GM10266 (cell line): ENCODE results near the gene UFC1.
A peak's percentile ranks its signal among the peaks of the same experiment; 100 is the strongest.

ENCODE experiments used
- DNase-seq: peaks from one replicate; pipeline ENCODE4 v3.0.0; 2012; ENCODE audit errors: extremely low spot score
- CTCF ChIP-seq: IDR thresholded peaks from 2 replicates; pipeline ENCODE4 v1.5.1; 2012; ENCODE audit warnings: mild to moderate bottlenecking, low read depth; ENCODE audit not compliant: control insufficient read depth, insufficient read depth; ENCODE audit errors: missing control alignments

Gene UFC1

GRCh38 chr1:161164901-161165610 lies 11.3 kb downstream of the UFC1 start:
- no peak for TF ChIP-seq CTCF
- DNase-seq = no peak

- peak; percentile 89 for DNase-seq
- peak; percentile 44 for TF ChIP-seq CTCF
These were observed 12.2 kb downstream of the UFC1 start, which contains the start of gene PPOX for GRCh38 chr1:161165742-161166668. PPOX (plus strand) TSS chr1:161166426; CDS start chr1:161166848, 422 bp downstream.

- TF ChIP-seq CTCF = no peak
- no peak for DNase-seq
These were observed 13.1 kb downstream of the UFC1 start for GRCh38 chr1:161166669-161167548.

DNA sequence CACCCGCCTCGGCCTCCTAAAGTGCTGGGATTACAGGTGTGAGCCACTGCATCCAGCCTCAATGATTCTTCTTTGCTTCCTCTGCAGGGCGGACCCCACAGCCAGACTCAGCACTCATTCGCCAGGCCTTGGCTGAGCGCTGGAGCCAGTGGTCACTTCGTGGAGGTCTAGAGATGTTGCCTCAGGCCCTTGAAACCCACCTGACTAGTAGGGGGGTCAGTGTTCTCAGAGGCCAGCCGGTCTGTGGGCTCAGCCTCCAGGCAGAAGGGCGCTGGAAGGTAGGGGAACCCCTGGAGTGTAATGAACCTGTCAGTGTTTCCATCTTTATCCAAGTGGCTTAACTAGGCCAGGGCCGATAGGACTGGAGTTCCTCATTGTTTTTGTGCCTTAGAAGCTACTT lies 15.1 kb downstream of the UFC1 start:
- TF ChIP-seq CTCF = no peak
- DNase-seq = no peak

GRCh38 chr1:161171191-161171590 lies 17.4 kb downstream of the UFC1 start:
- TF ChIP-seq CTCF = no peak
- DNase-seq = no peak

DNA sequence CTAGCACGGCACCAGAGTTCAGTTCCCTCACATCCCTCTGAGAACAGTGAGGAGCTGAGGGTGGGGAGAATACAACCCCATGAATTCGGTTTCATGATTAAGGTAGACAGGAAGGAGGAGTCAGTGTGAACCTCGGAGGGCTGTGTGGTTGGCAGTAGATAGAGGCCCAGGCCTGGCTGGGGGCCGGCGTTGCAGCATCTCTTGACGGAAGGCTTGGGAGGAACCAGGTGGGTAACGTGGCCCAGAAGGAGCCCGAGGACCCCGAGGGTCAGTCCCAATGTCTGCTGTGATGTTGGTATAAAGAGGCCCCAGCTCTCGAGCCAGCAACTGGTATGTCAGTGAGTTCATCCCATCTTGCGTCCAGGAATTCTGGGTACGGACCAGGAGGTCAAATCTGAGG lies 17.9 kb downstream of the UFC1 start:
- no peak for TF ChIP-seq CTCF
- no peak for DNase-seq
